Lung (tissue), 12 donors: ENCODE data around the gene TRABD2B. TPM values are rescaled to one million over a fixed set of nuclear protein-coding genes. Genes with fewer than 3 reads are reported as not detected.

ENCODE experiments used
- ATAC-seq: fragments of 200-7000 bp; cut with Tn5 transposase; one replicate; pipeline ENCODE4 v1.9.1; 2020; ENCODE audit warnings: moderate number of reproducible peaks; ENCODE audit not compliant: insufficient read depth, low FRiP score
- DNase-seq, 3 donors: peaks; one replicate each; pipeline ENCODE4 v3.0.0-alpha.2; 2013 to 2017
- H3K27ac ChIP-seq, 2 donors: one replicate each; pipeline ENCODE4 v1.5.1; 2013; ENCODE audit warnings: mild to moderate bottlenecking in 2 of 2, moderate library complexity in 2 of 2, control low read depth in 1 of 2, inconsistent platforms in 1 of 2, low read depth in 1 of 2, low read length in 1 of 2
- H3K27me3 ChIP-seq, 3 donors: one replicate each; pipeline ENCODE4 v1.5.1; 2013; ENCODE audit warnings: low read length in 2 of 3; ENCODE audit not compliant: control insufficient read depth in 3 of 3, insufficient read depth in 3 of 3
- H3K36me3 ChIP-seq, 4 donors: one replicate each; pipeline ENCODE4 v1.5.1; 2013; ENCODE audit warnings: low read length in 4 of 4, mild to moderate bottlenecking in 1 of 4, moderate library complexity in 1 of 4; ENCODE audit not compliant: control insufficient read depth in 4 of 4, insufficient read depth in 4 of 4
- H3K4me1 ChIP-seq, 5 donors: one replicate each; pipeline ENCODE4 v1.5.1; 2013; ENCODE audit warnings: low read length in 5 of 5, mild to moderate bottlenecking in 2 of 5, moderate library complexity in 1 of 5; ENCODE audit not compliant: control insufficient read depth in 5 of 5, insufficient read depth in 5 of 5
- H3K4me3 ChIP-seq: one replicate; pipeline ENCODE4 v1.5.1; 2013; ENCODE audit warnings: mild to moderate bottlenecking, control low read depth, moderate library complexity
- H3K9ac ChIP-seq, 2 donors: one replicate each; pipeline ENCODE4 v1.5.1; 2013; ENCODE audit warnings: low read length in 2 of 2, control low read depth in 1 of 2; ENCODE audit not compliant: insufficient read depth in 1 of 2
- H3K9me3 ChIP-seq, 4 donors: one replicate each; pipeline ENCODE4 v1.5.1; 2013; ENCODE audit warnings: low read length in 3 of 4, mild to moderate bottlenecking in 1 of 4, moderate library complexity in 1 of 4; ENCODE audit not compliant: control insufficient read depth in 4 of 4, insufficient read depth in 3 of 4
- WGBS, 2 donors: extraction: QIAGEN DNeasy Blood & Tissue Kit; methylation state at CpG; one replicate each; pipeline ENCODE4 v1.1.7; 2013; 5-methylcytosine and 5-hydroxymethylcytosine counted together
- polyA plus RNA-seq, 2 donors: library from polyadenylated mRNA; stranded (reverse); fragments of 200-250 nt; gene quantifications; one replicate each; pipeline ENCODE4 v1.2.1, GENCODE V29; 2013
- total RNA-seq, 2 donors: library from RNA; depleted of rRNA in 1 of 2; stranded (reverse); fragments of >200 nt in 1 of 2; gene quantifications; one replicate each; pipeline ENCODE4 v1.2.1, GENCODE V29; 2014 to 2021
- TF ChIP-seq, protein P1 (sequence below): IDR thresholded peaks from 2 replicates; pipeline ENCODE4 v1.5.1; 2012; ENCODE audit warnings: mild to moderate bottlenecking; ENCODE audit errors: control extremely low read depth, extremely low read depth
- donor health status: control.
- donor health status: control.
- donor health status: Bipolar disorder and iron deficiency.
- donor health status: healthy.
- donor health status: DM: yes; HTN: yes; CAD: no.

TRABD2B gene
- total and polyA plus RNA-seq, 4 donors, result 0.37 to 1.9 (median 0.64) TPM

DNA sequence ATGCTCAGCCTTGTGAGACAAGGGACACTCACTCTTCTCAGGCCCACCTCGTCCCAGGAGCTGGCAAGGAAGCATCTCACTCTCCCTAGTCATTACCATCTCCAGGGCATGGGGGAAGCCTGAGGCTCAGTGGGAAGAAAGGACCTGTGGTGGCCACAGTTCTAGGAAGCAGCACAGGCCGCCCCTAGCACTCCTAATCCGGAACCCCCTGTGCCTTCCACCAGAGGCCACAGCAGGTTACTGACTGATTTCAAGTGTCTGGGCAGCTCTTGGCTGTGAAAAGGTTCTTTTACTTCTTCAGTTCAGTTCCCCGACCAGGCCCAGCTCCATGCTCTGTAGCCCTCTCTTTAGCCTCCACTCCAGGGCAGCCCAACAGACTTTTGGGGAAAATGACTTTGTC lies 84.4 kb downstream of the TRABD2B start:
- Histone ChIP-seq H3K4me1 (peaks cover 0 to 3% (median 0%) of the 10 kb centered on the region in 5 donors), H3K9ac (no peak overlapping the region), H3K4me3 (no peak overlapping the region), H3K27me3 (no peaks in the 10 kb centered on the region), H3K36me3 (no peaks in the 10 kb centered on the region), H3K27ac (no peak overlapping the region), H3K9me3 (no peaks in the 10 kb centered on the region)
- DNase-seq (no peak), ATAC-seq (no peak)
- WGBS, 2 donors, result 42 to 49% methylated on average over 4 of the region's 4 CpGs
- TF ChIP-seq, protein P1, sequence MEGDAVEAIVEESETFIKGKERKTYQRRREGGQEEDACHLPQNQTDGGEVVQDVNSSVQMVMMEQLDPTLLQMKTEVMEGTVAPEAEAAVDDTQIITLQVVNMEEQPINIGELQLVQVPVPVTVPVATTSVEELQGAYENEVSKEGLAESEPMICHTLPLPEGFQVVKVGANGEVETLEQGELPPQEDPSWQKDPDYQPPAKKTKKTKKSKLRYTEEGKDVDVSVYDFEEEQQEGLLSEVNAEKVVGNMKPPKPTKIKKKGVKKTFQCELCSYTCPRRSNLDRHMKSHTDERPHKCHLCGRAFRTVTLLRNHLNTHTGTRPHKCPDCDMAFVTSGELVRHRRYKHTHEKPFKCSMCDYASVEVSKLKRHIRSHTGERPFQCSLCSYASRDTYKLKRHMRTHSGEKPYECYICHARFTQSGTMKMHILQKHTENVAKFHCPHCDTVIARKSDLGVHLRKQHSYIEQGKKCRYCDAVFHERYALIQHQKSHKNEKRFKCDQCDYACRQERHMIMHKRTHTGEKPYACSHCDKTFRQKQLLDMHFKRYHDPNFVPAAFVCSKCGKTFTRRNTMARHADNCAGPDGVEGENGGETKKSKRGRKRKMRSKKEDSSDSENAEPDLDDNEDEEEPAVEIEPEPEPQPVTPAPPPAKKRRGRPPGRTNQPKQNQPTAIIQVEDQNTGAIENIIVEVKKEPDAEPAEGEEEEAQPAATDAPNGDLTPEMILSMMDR, result no peak

DNA sequence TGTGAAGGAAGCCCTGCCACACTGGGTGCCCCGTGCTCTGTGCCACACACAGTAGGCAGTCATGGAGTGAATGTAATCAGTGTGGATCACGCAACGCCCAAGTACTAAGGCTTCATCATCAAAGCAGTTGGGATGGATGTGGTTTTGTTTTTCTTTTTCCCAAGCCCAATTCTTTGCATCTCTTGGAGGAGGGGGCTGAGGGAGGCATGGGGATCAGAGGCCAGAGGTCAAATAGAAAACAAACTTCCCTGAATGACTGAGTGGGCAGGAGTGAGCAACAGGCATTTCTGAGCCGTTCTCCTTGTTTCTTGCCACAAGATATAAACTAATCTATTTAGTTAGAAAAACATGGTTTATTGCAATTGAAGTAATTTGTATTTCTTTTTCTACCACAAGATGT lies 85.3 kb downstream of the TRABD2B start:
- Histone ChIP-seq H3K9ac (no peak overlapping the region), H3K27ac (no peak overlapping the region), H3K4me1 (peaks cover 0 to 5% (median 2%) of the 10 kb centered on the region in 5 donors), H3K4me3 (no peak overlapping the region), H3K9me3 (no peaks in the 10 kb centered on the region), H3K36me3 (no peaks in the 10 kb centered on the region), H3K27me3 (no peaks in the 10 kb centered on the region)
- no peak for DNase-seq
- TF ChIP-seq, protein P1, result no peak
- ATAC-seq, result no peak
- WGBS, 2 donors, result 86 to 88% methylated on average over 4 of the region's 4 CpGs

DNA sequence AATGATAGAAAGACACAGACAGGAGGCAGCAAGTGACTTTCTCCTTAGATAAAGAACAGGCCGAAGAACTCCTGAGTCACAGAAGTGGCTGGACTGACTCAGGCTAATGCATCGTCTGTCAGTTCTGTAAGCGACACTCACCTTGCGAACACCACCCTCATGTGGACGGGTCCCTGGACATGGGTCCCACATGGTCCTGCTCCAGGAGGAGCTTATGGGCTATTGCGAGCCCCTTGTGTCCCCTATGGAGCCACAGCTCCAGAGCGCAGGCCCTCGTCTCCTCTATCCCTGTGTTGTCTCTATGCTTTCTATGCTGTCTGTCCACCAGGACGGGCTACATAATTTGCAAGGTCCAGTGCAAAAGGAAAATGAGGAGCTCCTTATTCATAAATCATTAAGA lies 85.8 kb downstream of the TRABD2B start:
- H3K27ac ChIP-seq, result no peak overlapping the region
- H3K9me3 ChIP-seq, result no peaks in the 10 kb centered on the region
- ATAC-seq, result no peak
- H3K36me3 ChIP-seq, result no peaks in the 10 kb centered on the region
- WGBS, 2 donors, result 94 to 97% methylated on average over 9 of the region's 9 CpGs
- no peak overlapping the region for H3K9ac ChIP-seq
- no peaks in the 10 kb centered on the region for H3K27me3 ChIP-seq
- no peak overlapping the region for H3K4me3 ChIP-seq
- DNase-seq, result no peak
- TF ChIP-seq, protein P1, result no peak
- H3K4me1 ChIP-seq, result peaks cover 0 to 9% (median 2%) of the 10 kb centered on the region in 5 donors

DNA sequence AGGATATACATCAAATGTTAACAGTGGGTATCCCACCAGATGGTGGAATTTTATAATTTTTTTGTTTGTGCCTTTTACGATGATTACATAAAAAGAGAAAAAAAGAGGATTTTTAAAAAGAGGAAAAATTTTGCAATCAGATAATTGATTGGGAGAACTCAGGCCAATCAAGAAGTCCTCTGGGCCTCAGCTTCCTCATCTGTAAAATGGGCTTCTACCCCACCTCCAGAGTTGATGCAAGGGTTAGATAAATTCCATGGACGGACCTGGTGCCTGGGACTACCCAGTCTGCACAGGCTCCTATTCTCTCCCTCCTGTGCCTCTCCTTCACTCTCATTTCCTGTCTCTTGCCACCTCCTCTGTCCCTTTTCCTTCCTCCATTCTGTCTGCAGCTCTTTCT lies 88.9 kb downstream of the TRABD2B start:
- Histone ChIP-seq H3K9me3 (no peaks in the 10 kb centered on the region), H3K36me3 (no peaks in the 10 kb centered on the region), H3K4me1 (peaks cover 0 to 11% (median 3%) of the 10 kb centered on the region in 5 donors), H3K27me3 (no peaks in the 10 kb centered on the region), H3K4me3 (no peak overlapping the region), H3K9ac (no peak overlapping the region), H3K27ac (no peak overlapping the region)
- TF ChIP-seq, protein P1, result no peak
- no peak for DNase-seq
- ATAC-seq, result no peak
- 88 to 91% methylated on average over 2 of the region's 2 CpGs for whole genome bisulfite sequencing, 2 donors
